Right renal cortex interstitium (tissue), 3 donors: ENCODE results near the gene MTTP. TPM values are rescaled to one million over a fixed set of nuclear protein-coding genes. Genes with fewer than 3 reads are reported as not detected.

Experiments
- DNase-seq, 3 donors: peaks; one replicate each; pipeline ENCODE4 v3.0.0-alpha.2; 2013; ENCODE audit warnings: low read depth in 3 of 3, low spot score in 2 of 3
- polyA plus RNA-seq, 3 donors: library from polyadenylated mRNA; unstranded; fragments of 120-200 nt; gene quantifications; one replicate each; pipeline ENCODE4 v1.2.1, GENCODE V29; 2013; ENCODE audit not compliant: insufficient read length in 3 of 3

The MTTP gene
- polyA plus RNA-seq, 3 donors = 8.7 to 17.5 (median 13.2) TPM

GRCh38 chr4:99665983-99666382 is 91.4 kb downstream of the MTTP start:
- DNase-seq = no peak

- no peak for DNase-seq
These were observed 93.8 kb downstream of the MTTP start for GRCh38 chr4:99668472-99668871.

DNA sequence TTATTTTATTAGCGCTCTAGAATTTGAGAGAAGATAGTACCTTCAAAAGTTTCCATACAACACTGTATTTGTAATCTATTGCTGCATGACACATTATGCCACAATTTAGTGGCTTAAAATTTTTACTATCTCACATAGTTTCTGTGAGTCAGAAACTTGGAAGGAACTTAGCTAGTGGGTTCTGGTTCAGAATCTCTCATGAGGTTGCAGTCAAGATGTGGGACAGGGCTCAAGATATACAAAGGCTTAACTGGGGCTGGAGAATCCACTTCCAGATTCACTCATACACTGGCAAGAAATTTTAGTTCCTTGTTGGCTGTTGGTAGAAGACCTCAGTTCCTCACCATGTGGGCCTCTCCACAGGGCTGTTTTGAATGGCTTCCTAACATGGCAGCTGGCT is 94.5 kb downstream of the MTTP start:
- DNase-seq = no peak

DNA sequence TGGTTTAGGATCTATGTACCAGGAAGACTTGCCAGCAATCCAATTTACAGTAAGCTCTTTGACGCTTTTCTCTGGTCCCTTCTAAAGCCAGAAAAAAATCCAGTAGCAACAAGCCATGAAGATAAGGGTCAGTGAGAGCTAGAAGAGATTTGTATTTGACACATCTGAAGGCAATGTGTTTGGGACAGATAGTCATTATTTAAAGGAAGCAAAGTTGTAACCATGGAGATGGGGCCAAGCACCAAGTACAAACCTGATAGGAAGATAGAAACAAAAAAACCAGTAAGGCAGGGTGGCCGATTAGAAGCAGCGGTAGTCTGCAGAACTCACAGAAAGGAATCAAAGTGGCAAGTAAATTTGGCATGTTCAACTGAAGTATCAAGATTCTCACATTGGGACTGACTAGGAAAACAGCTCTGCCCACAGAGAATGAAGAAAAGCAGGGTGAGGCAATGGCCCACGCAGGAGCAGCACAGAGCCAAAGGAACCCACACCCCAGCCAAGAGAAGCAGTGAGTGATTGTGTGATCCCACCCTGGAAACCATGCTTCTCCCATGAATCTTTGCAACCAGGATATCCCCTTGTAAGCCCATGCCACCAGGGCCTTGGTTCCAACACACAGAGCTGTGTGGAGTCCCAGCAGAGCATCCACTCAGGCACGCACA is 95.9 kb downstream of the MTTP start:
- no peak for DNase-seq

Other genes with a start within 250 kb of the MTTP start
- gene ADH1C, start 222.1 kb upstream of the MTTP start, polyA plus RNA-seq = 100 to 1,000 TPM in 2 of 3 donors, 10 to 100 TPM in 1; 88.0 to 160 (median 147) TPM
- not detected for gene ADH7, start 139.5 kb upstream of the MTTP start, polyA plus RNA-seq
- under 1 TPM; 0.13 to 0.55 (median 0.21) TPM for gene C4orf17, start 63.8 kb upstream of the MTTP start, polyA plus RNA-seq
- 10 to 100 TPM; 16.2 to 17.9 (median 16.3) TPM for gene TRMT10A, start 10.8 kb upstream of the MTTP start, polyA plus RNA-seq
- 1 to 10 TPM in 1 of 3 donors, under 1 TPM in 2; 0.59 to 1.3 (median 0.76) TPM for gene C4orf54, start 83.0 kb downstream of the MTTP start, polyA plus RNA-seq
- gene DAPP1, start 242.0 kb downstream of the MTTP start, polyA plus RNA-seq = 1 to 10 TPM in 2 of 3 donors, under 1 TPM in 1; 0.85 to 1.8 (median 1.2) TPM